ENCODE measurements around the gene DDIT4.
"Not testable (repeated sequence)": the region's sequence is repeated elsewhere in the genome, so short reads cannot be mapped to it uniquely, and the experiment has no call there.

Gene DDIT4

DNA sequence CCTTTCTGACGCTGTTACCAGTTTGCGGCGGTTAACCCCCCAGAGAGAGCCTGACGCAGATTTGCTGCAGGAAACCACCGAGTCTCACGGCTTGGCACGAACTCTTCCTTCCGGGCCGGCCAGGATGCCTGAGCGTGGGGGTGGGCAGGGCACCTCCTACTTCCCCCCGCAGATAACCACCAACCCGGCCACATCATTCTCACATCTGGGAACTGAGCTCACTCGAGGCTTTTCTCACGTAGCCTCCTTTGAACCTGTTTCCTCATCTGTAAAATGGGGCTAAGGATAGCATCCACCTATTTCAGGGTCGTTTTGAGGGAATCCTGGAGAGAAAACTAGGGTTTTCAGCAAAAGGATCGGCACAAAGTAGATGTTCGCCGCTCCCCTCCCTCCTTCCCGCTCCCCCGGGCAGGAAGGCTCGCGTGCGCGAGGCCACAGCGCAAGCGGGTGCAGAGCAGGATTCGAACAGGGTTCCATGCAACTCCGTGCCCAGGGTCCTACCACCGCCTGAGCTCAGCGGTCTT lies 23.6 kb downstream of the DDIT4 start:
- no peak for FAIRE-seq

DNA sequence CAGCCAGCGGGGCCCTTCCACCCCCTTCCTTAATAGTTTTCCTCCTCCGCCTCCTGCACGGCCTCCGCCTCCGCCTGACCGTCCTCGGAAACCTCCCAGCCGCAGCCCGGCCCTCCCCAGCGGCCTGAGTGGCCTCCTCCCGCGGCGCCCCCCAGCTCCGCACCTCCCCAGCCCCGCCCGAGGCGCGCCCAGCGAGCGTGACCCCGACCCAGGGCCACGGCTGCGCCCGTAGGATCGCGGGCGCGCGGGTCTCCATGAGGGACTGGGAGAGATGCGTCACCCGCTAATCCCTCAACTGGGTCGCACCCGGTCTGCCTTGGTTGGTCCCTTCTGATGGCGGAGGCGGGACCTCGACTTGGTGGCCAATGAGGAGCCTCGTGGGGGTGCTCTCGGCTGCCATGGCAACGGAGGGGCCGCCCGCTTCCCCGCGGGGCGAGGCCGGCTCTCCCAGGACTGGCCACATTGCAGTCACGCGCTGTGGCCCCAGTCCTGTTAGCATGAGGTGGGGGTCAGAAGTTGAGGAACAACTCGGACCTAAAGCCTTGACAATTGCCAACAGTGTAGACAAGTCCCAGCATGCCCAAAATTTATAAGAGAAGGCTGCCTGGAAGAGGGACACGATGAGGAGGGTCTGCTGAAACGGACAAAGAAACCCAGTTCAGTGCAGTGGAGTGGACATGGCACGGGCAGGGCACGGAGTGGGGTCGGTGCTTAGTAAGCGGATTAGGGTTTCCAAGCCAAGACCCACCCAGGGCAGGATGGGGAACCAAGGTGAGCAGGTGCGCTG lies 24.3 kb downstream of the DDIT4 start:
- no peak for FAIRE-seq

DNA sequence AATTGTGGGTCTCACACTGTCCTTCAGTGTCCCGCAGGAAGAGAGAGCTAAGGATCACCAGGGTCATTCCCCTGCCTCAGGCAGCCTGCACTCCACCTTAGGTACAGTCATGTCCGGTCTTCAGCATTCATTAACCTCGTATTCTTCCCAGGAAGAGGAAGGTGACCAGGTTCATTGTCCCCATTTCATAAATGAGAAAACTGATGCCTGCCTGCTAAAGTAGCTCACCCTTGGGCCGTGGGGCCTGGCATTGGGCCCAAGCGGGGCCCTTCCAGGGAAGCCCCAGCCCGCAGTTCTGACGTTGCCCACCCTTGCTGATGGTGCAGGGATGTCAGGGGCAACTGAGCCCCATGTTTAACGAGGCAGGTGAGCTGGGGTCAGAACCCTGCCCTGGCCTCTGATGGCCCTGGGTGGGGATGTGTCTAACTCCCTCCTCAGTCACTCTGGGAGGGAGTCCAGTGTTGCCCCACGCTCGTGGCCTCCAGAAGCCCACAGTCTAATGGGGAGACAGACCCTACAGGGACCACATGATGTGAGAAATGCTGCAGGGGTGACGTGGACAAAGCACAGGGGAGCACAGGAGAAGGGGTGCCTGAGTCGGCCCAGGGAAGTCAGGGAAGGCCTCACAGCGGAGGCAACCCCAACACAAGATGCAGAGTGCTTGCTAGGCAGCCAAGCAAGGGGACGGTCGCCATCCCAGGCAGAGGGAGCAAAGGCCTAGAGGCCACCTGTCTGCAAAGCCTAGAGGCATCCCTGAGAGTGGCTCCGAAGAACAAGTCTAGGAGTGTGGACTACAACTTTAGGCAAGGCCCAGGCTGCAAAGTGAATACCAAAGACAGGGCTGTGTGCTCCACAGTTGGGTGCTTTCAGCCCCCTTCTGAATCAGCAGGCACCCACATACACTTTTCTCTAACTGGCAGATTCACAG lies 25.1 kb downstream of the DDIT4 start:
- no peak for FAIRE-seq

DNA sequence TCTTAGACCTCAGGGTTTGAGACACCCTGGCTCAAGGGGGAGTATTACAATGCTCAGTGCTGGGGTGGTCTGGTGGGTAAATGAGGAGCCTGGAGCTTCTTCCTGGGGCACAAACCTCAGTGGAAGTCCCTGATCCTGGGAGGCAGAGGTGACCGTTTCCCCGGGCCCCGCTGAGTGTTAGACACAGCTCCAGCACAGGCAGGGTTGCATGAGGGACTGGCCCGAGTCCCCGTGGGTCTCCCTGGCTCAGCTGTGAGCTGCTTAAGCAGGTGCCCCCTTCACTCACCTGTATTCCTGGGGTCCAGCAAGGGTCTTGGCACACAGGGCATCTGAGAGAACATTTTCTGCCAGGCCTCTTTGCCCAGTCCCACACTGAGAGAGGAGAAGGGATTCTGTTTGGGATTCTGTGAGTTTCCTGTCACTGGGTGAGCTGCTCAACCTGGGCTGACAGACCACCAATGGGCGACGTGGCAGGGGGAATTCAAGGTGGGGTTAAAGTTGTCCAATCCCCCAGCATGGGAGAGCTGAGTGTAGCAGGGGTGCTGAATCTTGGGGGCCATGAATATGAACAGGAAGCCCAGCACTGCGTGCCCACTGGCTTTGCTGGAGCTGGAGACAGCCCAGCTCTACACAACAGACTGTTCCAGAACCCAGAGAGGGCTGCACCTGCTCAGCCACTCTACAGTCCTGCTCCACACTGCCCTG lies 29.9 kb downstream of the DDIT4 start:
- FAIRE-seq = no peak

GRCh38 chr10:72306215-72306760 lies 32.6 kb downstream of the DDIT4 start:
- FAIRE-seq = no peak

DNA sequence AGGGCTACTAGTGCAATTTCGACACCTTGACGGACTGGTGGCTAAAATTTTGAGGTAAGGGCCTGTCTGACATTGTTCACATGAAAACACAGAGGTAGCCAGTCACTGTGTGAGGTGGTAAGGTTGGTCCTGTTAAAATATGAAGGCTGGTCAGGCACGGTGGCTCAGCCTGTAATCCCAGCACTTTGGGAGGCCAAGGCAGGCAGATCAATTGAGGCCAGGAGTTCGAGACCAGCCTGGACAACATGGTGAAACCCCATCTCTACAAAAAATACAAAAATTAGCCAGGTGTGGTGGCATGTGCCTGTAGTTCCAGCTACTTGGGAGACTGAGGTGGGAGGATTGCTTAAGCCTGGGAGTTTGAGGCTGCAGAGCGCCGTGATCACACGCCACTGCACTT lies 34.0 kb downstream of the DDIT4 start:
- not testable (repeated sequence) for FAIRE-seq

GRCh38 chr10:72308320-72308987 lies 34.7 kb downstream of the DDIT4 start:
- FAIRE-seq = no peak

DNA sequence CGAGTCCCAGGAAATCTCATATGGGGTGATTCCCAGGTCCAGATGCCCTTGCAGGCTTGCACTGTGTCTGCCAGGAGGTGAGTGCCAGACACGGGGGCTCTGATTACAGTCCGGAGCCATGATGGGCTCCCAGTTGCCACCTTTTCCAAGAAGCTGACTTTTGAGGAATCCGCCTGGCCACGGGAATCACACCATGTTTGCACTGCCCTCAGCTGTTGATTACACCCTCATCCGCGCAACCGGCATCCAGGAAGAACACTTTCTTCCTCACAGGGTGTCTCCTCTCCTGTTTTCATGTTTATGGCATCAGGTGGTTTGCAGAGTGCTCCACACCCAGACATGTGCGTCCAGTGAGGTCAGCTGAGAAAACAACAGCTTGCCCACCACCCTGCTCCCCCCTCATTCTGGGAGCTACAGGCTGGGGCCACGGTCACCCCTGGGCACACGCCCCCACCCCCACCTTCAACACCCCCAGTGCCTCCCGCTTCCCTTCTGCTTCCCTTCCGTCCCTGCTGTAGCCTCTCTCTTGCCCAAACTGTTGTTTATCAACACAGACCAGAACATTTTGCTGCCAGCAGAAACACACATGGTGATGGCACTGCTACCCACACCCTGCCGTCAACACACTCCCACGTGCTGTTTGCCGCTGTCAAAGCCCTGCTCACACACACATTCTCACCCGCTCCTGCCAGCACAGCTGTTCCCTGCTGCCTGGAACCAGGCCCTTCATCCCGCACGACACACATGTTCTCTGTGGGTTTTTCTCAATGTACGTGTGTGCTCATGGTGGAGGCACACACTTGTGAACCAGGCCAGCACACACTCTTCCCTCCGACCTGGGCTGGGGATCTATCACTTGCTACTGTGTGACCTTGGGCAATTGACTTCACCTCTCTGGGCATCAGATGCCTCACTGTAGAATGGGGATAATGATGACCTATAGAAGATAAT lies 35.8 kb downstream of the DDIT4 start:
- no peak for FAIRE-seq

- no peak for FAIRE-seq
These were observed 36.5 kb downstream of the DDIT4 start for GRCh38 chr10:72310241-72310633.

GRCh38 chr10:72310636-72311035 lies 36.9 kb downstream of the DDIT4 start:
- FAIRE-seq = no peak

- FAIRE-seq = no peak
These were observed 37.9 kb downstream of the DDIT4 start for GRCh38 chr10:72311667-72312066.

DNA sequence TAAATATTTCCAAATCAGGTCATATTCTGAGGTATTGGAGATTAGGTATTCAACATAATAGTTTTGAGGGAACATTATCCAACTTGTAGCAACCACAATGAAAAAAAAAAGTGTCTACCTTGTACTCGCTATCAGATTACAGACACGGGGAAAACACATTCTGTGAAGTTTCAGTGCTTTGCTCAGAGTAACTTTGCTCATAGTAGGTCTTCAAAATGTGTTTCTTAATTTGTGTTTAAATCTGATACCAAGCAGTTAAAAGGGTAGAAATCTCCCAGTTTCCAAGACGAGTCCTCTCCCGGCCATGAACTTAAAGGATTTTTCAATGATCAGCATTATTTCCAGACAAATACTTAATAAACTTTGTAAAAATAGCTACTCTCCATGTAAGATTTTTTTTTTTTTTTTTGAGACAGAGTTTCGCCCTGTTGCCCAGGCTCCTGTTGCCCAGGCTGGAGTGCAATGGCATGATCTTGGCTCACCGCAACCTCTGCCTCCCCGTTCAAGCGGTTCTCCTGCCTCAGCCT lies 39.2 kb downstream of the DDIT4 start:
- FAIRE-seq = no peak

DNA sequence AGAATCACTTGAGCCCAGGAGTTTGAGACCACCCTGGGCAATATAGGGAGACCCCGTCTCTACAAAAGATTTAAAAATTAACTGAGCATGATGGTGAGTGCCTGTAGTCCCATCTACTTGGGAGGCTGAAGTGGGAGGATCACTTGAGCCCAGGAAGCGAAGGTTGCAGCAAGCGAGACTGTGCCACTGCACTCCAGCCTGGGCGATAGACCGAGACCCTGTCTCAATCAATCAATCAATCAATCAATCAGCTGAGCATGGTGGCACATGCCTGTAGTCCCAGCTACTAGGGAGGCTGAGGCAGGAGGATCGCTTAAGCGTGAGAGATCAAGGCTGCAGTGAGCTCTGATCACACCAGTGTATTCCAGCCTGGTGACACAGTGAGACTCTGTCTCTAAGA lies 40.5 kb downstream of the DDIT4 start:
- no peak for FAIRE-seq

DNA sequence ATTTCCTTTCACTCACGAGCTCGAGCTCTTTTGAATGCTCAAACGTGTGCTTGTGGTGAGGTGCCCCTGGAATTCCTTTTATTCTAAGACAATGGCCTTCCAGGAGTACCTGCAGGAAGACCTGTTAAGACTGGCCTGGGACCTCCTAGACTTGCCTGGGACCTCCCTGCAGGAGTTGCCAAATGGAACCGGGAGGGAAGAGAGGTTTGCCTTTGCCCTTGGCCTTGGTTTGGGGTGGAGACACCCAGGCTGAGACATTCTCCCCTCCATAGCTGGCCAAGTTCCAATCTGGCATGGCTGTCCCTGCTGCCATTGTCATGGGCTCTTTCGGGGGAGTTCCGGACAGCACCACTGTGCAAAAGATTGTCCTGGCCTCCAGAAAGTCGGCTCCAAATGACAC lies 41.3 kb downstream of the DDIT4 start:
- no peak for FAIRE-seq

DNA sequence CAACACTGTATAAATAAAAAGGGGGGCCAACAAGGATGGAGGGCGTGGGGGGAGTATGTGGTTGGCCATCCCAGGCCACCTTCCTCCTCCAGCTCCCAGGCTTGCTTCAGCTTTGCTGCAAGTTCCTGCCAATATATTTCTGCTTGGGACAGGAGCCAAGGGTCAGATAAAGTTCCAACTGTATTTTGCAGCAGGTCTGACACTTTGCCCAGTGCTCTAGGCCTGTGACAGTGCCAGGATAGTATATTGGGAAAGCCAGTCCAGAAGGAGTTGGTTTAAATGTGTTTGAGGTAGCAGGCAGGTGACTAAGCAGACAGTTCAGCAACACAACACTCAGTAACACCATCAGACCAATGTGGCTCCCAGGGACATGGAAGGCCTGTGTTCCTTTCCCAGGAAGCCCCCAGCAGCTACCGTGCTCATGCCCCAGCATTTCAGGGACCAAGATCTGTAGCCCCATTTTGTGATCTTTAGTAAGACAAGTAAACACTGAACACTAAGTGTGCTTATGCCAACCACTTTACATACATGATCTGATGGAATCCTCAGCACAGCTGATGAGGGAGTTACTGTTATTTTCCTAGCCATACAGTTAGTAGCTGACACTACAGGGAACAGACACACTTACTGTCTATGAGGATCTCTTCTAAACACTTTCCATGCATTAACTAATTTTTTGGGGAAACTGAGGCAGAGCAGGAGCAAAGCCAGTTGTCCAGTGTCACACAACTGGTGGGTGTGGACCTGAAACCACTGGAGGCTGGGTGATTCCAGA lies 42.1 kb downstream of the DDIT4 start:
- FAIRE-seq = no peak

DNA sequence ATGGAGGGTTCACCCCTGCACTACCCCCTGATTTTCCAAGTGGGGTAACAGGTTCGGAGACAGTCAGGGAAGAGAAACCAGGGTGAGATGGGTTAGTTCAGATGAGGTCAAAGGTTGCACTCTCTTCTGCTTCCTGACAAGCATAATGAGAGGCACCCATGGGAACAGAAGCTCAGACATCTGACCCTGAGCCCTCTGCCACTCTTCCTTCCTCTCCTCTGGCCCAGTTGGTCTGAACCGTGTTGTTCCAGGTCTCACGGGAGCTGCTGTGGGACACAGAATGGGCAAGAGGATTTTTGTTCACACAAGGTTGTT lies 42.6 kb downstream of the DDIT4 start:
- no peak for FAIRE-seq

- FAIRE-seq = no peak
These were observed 43.2 kb downstream of the DDIT4 start for GRCh38 chr10:72316748-72317435.

DNA sequence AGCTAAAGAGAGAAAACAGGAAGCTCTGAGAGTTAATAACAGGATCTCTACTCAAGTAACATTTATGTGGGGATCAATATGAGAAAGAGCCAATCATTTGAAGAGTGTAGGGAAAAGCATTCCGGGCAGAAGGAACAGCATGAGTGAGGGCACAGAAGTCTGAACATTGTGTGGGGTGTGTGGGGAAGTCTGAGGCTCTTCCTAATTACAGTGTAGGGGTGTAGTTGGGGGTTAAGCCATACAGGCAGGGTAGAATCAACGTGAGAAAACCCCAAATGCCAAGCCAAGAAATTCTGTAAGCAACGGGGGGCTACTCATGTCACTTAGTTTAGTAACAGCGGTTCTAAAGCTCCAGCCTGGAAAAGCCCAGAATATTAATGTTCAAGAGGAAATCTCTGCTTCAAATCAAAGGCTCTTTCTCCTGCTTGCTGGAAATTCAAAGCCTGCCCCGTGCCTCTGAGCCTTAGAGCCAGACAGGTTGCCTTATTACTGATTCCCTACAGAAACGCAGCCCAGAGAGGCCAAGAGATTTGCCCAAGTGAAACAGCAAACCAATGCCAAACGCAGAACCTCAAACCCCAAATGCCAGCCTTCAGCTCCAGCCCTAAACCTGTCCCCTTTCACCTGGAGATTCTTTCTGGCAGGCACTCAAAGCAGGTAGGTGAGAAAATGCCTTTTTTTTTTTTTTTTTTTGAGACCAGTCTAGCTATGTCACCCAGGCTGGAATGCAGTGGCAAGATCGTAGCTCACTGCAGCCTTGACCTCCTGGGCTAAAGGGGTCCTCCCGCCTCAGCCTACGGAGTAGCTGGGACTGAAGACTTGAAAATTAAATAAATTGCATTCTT lies 44.9 kb downstream of the DDIT4 start:
- FAIRE-seq = no peak
